HCT116 (cell line): ENCODE data around the gene COLEC11. TPM values are rescaled to one million over a fixed set of nuclear protein-coding genes. Genes with fewer than 3 reads are reported as not detected.

ENCODE experiments used
- ATAC-seq: fragments of 200-7000 bp; cut with Tn5 transposase; 2 replicates; pipeline ENCODE4 v1.9.1; 2020; ENCODE audit warnings: mild to moderate bottlenecking, moderate library complexity
- BruUV-seq: library from RNA; stranded (reverse); fragments of 400-500 nt; replicated peaks from 2 replicates; lab custom pipeline; 2021; lab: Mats Ljungman, UMichigan
- CTCF ChIA-PET: fragments of 300-600 bp; sonication (Branson Sonifier 250); formaldehyde crosslinking; loops from one replicate; lab custom pipeline; 2021; ENCODE audit warnings: antibody characterized with exemption; lab: Charles Lee
- POLR2A ChIA-PET: fragments of 300-600, 350-600 bp; sonication (Branson Sonifier 250); formaldehyde crosslinking; loops from one replicate; lab custom pipeline; 2021; ENCODE audit warnings: antibody characterized with exemption; lab: Charles Lee
- RAD21 ChIA-PET, 2 experiments: fragments of 300-600 bp; sonication (Branson Sonifier 250); formaldehyde crosslinking; loops; one replicate each; lab custom pipeline; 2023; ENCODE audit warnings: low total read pairs in 2 of 2; ENCODE audit not compliant: uncharacterized antibody in 2 of 2, unreplicated experiment in 2 of 2, low non-redundant PET in 1 of 2; lab: Charles Lee
- DNase-seq: peaks from one replicate; pipeline ENCODE4 v3.0.0-alpha.2; 2010; ENCODE audit warnings: low read depth, low spot score
- H2AFZ ChIP-seq: fragments of 200-600 bp; shearing (Covaris generic), sonication (generic); 2 replicates; pipeline ENCODE4 v1.6.1; 2017; ENCODE audit warnings: low read depth, mixed run types, mixed read lengths, antibody characterized with exemption, low read length; ENCODE audit not compliant: poor library complexity, severe bottlenecking
- H3K27ac ChIP-seq: 2 replicates; pipeline ENCODE4 v1.5.1; 2012; ENCODE audit warnings: low read depth, low read length
- H3K27me3 ChIP-seq: fragments of 200-600 bp; sonication (generic); 2 replicates; pipeline ENCODE4 v1.6.1; 2016; ENCODE audit warnings: mixed run types, low read length, mixed read lengths; ENCODE audit not compliant: insufficient read depth
- H3K36me3 ChIP-seq, 2 experiments: fragments of 200-500 bp in 1 of 2; fragments of 200-600 bp in 1 of 2; sonication (Bioruptor generic) in 1 of 2; sonication (generic) in 1 of 2; 2 replicates each; pipeline versions ENCODE4 v1.5.1 to v1.6.1; 2014 to 2016; ENCODE audit warnings: low read length in 2 of 2, inconsistent platforms in 1 of 2, mixed read lengths in 1 of 2, mixed run types in 1 of 2; ENCODE audit not compliant: insufficient read depth in 2 of 2, control insufficient read depth in 1 of 2
- H3K4me1 ChIP-seq, 2 experiments: fragments of 200-600 bp in 1 of 2; sonication (generic) in 1 of 2; 2 replicates each; pipeline versions ENCODE4 v1.5.1 to v1.6.1; 2012 to 2017; ENCODE audit warnings: low read length in 2 of 2, inconsistent platforms in 1 of 2, mild to moderate bottlenecking in 1 of 2, mixed read lengths in 1 of 2, mixed run types in 1 of 2, moderate library complexity in 1 of 2; ENCODE audit not compliant: insufficient read depth in 2 of 2, control insufficient read depth in 1 of 2
- H3K4me2 ChIP-seq: fragments of 200-600 bp; sonication (generic); 2 replicates; pipeline ENCODE4 v1.6.1; 2017; ENCODE audit warnings: mixed run types, low read length, mixed read lengths
- H3K4me3 ChIP-seq, 2 experiments: fragments of 200-600 bp in 1 of 2; sonication (generic) in 1 of 2; replicated peaks in 1 of 2; 2 replicates each; pipeline ENCODE4 v1.5.1; 2011 to 2016; ENCODE audit warnings: low read length in 2 of 2, control low read depth in 1 of 2, low read depth in 1 of 2, mild to moderate bottlenecking in 1 of 2, mixed read lengths in 1 of 2, mixed run types in 1 of 2
- H3K79me2 ChIP-seq: fragments of 200-600 bp; sonication (generic); 2 replicates; pipeline ENCODE4 v1.6.1; 2017; ENCODE audit warnings: mild to moderate bottlenecking, mixed run types, low read length, moderate library complexity, mixed read lengths; ENCODE audit not compliant: insufficient read depth
- H3K9ac ChIP-seq: fragments of 200-600 bp; sonication (generic); 2 replicates; pipeline ENCODE4 v1.6.1; 2016; ENCODE audit warnings: low read length, mixed read lengths
- H3K9me2 ChIP-seq: fragments of 200-600 bp; sonication (generic), shearing (Covaris generic); 2 replicates; pipeline ENCODE4 v1.6.1; 2017; ENCODE audit warnings: mixed run types, mild to moderate bottlenecking, moderate library complexity; ENCODE audit not compliant: insufficient read depth
- H3K9me3 ChIP-seq, 2 experiments: fragments of 200-500 bp in 1 of 2; fragments of 200-600 bp in 1 of 2; sonication (Bioruptor generic) in 1 of 2; sonication (generic) in 1 of 2; 2 replicates each; pipeline ENCODE4 v1.6.1; 2014 to 2017; ENCODE audit warnings: low read length in 2 of 2, mixed read lengths in 2 of 2, inconsistent platforms in 1 of 2, low read depth in 1 of 2, mild to moderate bottlenecking in 1 of 2, mixed run types in 1 of 2, moderate library complexity in 1 of 2; ENCODE audit not compliant: control insufficient read depth in 1 of 2, insufficient read depth in 1 of 2
- H4K20me1 ChIP-seq: fragments of 200-600 bp; sonication (generic), shearing (Covaris generic); 2 replicates; pipeline ENCODE4 v1.6.1; 2017; ENCODE audit warnings: mixed run types, mild to moderate bottlenecking, moderate library complexity; ENCODE audit not compliant: insufficient read depth
- ATF3 ChIP-seq: IDR thresholded peaks from 2 replicates; pipeline ENCODE4 v1.6.1; 2012
- CBX3 ChIP-seq: IDR thresholded peaks from 2 replicates; pipeline ENCODE4 v1.6.1; 2012; ENCODE audit warnings: low read depth
- CTCF ChIP-seq, 3 experiments: fragments of 200-600 bp in 1 of 3; sonication (generic) in 1 of 3; IDR thresholded peaks in 2 of 3; conservative IDR thresholded peaks in 1 of 3; 2 replicates each; pipeline ENCODE4 v1.5.1; 2012 to 2017; ENCODE audit warnings: low read depth in 2 of 3, low read length in 2 of 3, antibody characterized with exemption in 1 of 3, borderline replicate concordance in 1 of 3, control low read depth in 1 of 3, mild to moderate bottlenecking in 1 of 3, mixed read lengths in 1 of 3, mixed run types in 1 of 3, moderate library complexity in 1 of 3; ENCODE audit not compliant: insufficient read depth in 1 of 3
- EGR1 ChIP-seq: IDR thresholded peaks from 2 replicates; pipeline ENCODE4 v1.6.1; 2012; ENCODE audit warnings: low read depth
- ELF1 ChIP-seq: IDR thresholded peaks from 2 replicates; pipeline ENCODE4 v1.6.1; 2012; ENCODE audit warnings: low read depth, borderline replicate concordance
- EZH2 ChIP-seq: fragments of 200-600 bp; sonication (generic); IDR thresholded peaks from 2 replicates; pipeline ENCODE4 v1.6.1; 2017; ENCODE audit warnings: antibody characterized with exemption, mixed run types
- EZH2phosphoT487 ChIP-seq: fragments of 200-600 bp; IDR thresholded peaks from 2 replicates; pipeline ENCODE4 v1.6.1; 2018; ENCODE audit warnings: antibody characterized with exemption, borderline replicate concordance
- JUND ChIP-seq: IDR thresholded peaks from 2 replicates; pipeline ENCODE4 v1.6.1; 2012
- MAX ChIP-seq: IDR thresholded peaks from 2 replicates; pipeline ENCODE4 v1.6.1; 2012
- POLR2A ChIP-seq: IDR thresholded peaks from 2 replicates; pipeline ENCODE4 v1.7.0; 2011; ENCODE audit warnings: borderline replicate concordance; ENCODE audit not compliant: insufficient read depth, insufficient read length; ENCODE audit errors: extremely low read depth
- RAD21 ChIP-seq: IDR thresholded peaks from 2 replicates; pipeline ENCODE4 v1.6.1; 2012; ENCODE audit warnings: low read depth, mild to moderate bottlenecking
- REST ChIP-seq: IDR thresholded peaks from 2 replicates; pipeline ENCODE4 v1.6.1; 2012; ENCODE audit warnings: low read depth
- SP1 ChIP-seq: IDR thresholded peaks from 2 replicates; pipeline ENCODE4 v1.6.1; 2012; ENCODE audit warnings: low read depth
- SRF ChIP-seq: IDR thresholded peaks from 2 replicates; pipeline ENCODE4 v1.6.1; 2012; ENCODE audit warnings: low read depth
- YY1 ChIP-seq: IDR thresholded peaks from 2 replicates; pipeline ENCODE4 v1.6.1; 2011; ENCODE audit warnings: low read length, low read depth, moderate library complexity, mild to moderate bottlenecking; ENCODE audit not compliant: insufficient replicate concordance; ENCODE audit errors: extremely low read depth
- ZFX ChIP-seq: fragments of 450-650 bp; IDR thresholded peaks from 2 replicates; pipeline ENCODE4 v1.6.1; 2017
- intact Hi-C: fragments of 100-400 bp; cut with micrococcal nuclease; formaldehyde crosslinking; loops from 2 replicates; pipeline ENCODE4 v1.10.0; 2022
- total RNA-seq: library from RNA; stranded (reverse); gene quantifications from one replicate; pipeline ENCODE4 v1.2.1, GENCODE V29; 2021; ENCODE audit not compliant: unreplicated experiment

Gene COLEC11
- total RNA-seq, 1 experiment from 2014 or later, result 0.15 TPM

- H3K36me3 ChIP-seq, result no peaks in the 10 kb centered on the region
- no peak for DNase-seq
- no peak for TF ChIP-seq MAX
- no peak for TF ChIP-seq POLR2A
- TF ChIP-seq ELF1, result no peak
- TF ChIP-seq SRF, result no peak
- CTCF ChIA-PET, result no interaction called here
- no peak overlapping the region for H3K4me2 ChIP-seq
- no peak overlapping the region for H3K9ac ChIP-seq
- H2AFZ ChIP-seq, result no peak overlapping the region
- H3K27ac ChIP-seq, result no peak overlapping the region
- H3K79me2 ChIP-seq, result no peaks in the 10 kb centered on the region
- POLR2A ChIA-PET, result no interaction called here
- no peaks in the 10 kb centered on the region for H3K9me2 ChIP-seq
- intact Hi-C loops, result no loop called here
- RAD21 ChIA-PET, result no interaction called here
- no peaks in the 10 kb centered on the region for H4K20me1 ChIP-seq
- H3K27me3 ChIP-seq, result no peaks in the 10 kb centered on the region
- no TSS peak for BruUV-seq
- no peak for ATAC-seq
- H3K9me3 ChIP-seq, result 0 out of 4 replicates have a peak, but pooled peaks cover 0 to 3% of the 10 kb centered on the region in 2 experiments
- no peak overlapping the region for H3K4me3 ChIP-seq
- H3K4me1 ChIP-seq, result no peaks in the 10 kb centered on the region
Observed at GRCh38 chr2:3617198-3617890, 22.4 kb downstream of the COLEC11 start.

GRCh38 chr2:3618367-3618766, 23.5 kb downstream of the COLEC11 start:
- BruUV-seq, result no TSS peak
- CTCF ChIA-PET, result no interaction called here
- Histone ChIP-seq H3K4me3 (no peak overlapping the region), H3K4me1 (no peaks in the 10 kb centered on the region), H3K9ac (no peak overlapping the region), H3K79me2 (no peaks in the 10 kb centered on the region), H3K9me3 (0 out of 4 replicates have a peak, but pooled peaks cover 0 to 3% of the 10 kb centered on the region in 2 experiments), H3K9me2 (no peaks in the 10 kb centered on the region), H2AFZ (no peak overlapping the region), H3K36me3 (no peaks in the 10 kb centered on the region), H3K27ac (no peak overlapping the region), H3K4me2 (no peak overlapping the region), H4K20me1 (no peaks in the 10 kb centered on the region), H3K27me3 (no peaks in the 10 kb centered on the region)
- no peak for ATAC-seq
- POLR2A ChIA-PET, result no interaction called here
- DNase-seq, result no peak
- intact Hi-C loops, result no loop called here
- RAD21 ChIA-PET, result no interaction called here
- TF ChIP-seq JUND, result no peak
- TF ChIP-seq SP1, result no peak
- TF ChIP-seq RAD21, result no peak
- TF ChIP-seq EZH2, result no peak
- TF ChIP-seq ZFX, result no peak
- no peak for TF ChIP-seq YY1
- TF ChIP-seq REST, result no peak
- no peak for TF ChIP-seq ATF3
- TF ChIP-seq EGR1, result no peak
- TF ChIP-seq CBX3, result no peak
- no peak for TF ChIP-seq ELF1
- TF ChIP-seq CTCF (IDR thresholded peaks at IDR 0.05 in 2 of 3, conservative IDR thresholded peaks at IDR 0.05 in 1 of 3; ENCODE audit: borderline replicate concordance in 1 of 3, insufficient read depth in 1 of 3, low read depth in 2 of 3, low read length in 2 of 3), result no peak
- no peak for TF ChIP-seq EZH2phosphoT487
